Transverse colon (tissue), 4 donors: Measurements from ENCODE around the gene ATP4B.

Experiments
- POLR2A ChIP-seq: fragments of 450-650 bp; IDR thresholded peaks from one replicate; pipeline ENCODE4 v1.6.1; 2016; ENCODE audit warnings: antibody characterized with exemption, mild to moderate bottlenecking, moderate library complexity
- POLR2AphosphoS5 ChIP-seq, 3 donors: sonication (generic); formaldehyde crosslinking; IDR thresholded peaks; one replicate each; pipeline ENCODE4 v1.6.1; 2016; ENCODE audit warnings: antibody characterized with exemption in 3 of 3
- TF ChIP-seq, protein P1 (sequence below), 5 experiments: fragments of 200-600 bp in 3 of 5; fragments of 450-650 bp in 2 of 5; sonication (generic) in 3 of 5; IDR thresholded peaks; 1 replicate in 2 of 5; 2 replicates in 3 of 5; pipeline ENCODE4 v1.5.1; 2016 to 2017; ENCODE audit warnings: antibody characterized with exemption in 5 of 5, inconsistent platforms in 3 of 5, mild to moderate bottlenecking in 2 of 5, moderate library complexity in 1 of 5

- TF ChIP-seq, protein P1, sequence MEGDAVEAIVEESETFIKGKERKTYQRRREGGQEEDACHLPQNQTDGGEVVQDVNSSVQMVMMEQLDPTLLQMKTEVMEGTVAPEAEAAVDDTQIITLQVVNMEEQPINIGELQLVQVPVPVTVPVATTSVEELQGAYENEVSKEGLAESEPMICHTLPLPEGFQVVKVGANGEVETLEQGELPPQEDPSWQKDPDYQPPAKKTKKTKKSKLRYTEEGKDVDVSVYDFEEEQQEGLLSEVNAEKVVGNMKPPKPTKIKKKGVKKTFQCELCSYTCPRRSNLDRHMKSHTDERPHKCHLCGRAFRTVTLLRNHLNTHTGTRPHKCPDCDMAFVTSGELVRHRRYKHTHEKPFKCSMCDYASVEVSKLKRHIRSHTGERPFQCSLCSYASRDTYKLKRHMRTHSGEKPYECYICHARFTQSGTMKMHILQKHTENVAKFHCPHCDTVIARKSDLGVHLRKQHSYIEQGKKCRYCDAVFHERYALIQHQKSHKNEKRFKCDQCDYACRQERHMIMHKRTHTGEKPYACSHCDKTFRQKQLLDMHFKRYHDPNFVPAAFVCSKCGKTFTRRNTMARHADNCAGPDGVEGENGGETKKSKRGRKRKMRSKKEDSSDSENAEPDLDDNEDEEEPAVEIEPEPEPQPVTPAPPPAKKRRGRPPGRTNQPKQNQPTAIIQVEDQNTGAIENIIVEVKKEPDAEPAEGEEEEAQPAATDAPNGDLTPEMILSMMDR (IDR thresholded peaks at IDR 0.05): no peak
- TF ChIP-seq POLR2A (no peak), POLR2AphosphoS5 (IDR thresholded peaks at IDR 0.05) (no peak)
Observed at GRCh38 chr13:113608967-113609533, 48.9 kb downstream of the ATP4B start.
